Hepatocyte (in vitro differentiated cells): ENCODE measurements around the gene ZNF341.

Experiments used
- EZH2 ChIP-seq: fragments of 200-600 bp; sonication (generic); IDR thresholded peaks from 2 replicates; pipeline ENCODE4 v1.6.1; 2016; ENCODE audit warnings: antibody characterized with exemption, mild to moderate bottlenecking, borderline replicate concordance
- EZH2phosphoT487 ChIP-seq: fragments of 200-600 bp; sonication (generic); IDR thresholded peaks from one replicate; pipeline ENCODE4 v1.6.1; 2018; ENCODE audit warnings: antibody characterized with exemption, mild to moderate bottlenecking, low read depth, moderate library complexity; ENCODE audit not compliant: unreplicated experiment, severe bottlenecking
- TF ChIP-seq, protein P1 (sequence below): fragments of 200-600 bp; sonication (generic); IDR thresholded peaks from 2 replicates; pipeline ENCODE4 v1.5.1; 2016; ENCODE audit warnings: antibody characterized with exemption, mild to moderate bottlenecking; ENCODE audit not compliant: poor library complexity

DNA sequence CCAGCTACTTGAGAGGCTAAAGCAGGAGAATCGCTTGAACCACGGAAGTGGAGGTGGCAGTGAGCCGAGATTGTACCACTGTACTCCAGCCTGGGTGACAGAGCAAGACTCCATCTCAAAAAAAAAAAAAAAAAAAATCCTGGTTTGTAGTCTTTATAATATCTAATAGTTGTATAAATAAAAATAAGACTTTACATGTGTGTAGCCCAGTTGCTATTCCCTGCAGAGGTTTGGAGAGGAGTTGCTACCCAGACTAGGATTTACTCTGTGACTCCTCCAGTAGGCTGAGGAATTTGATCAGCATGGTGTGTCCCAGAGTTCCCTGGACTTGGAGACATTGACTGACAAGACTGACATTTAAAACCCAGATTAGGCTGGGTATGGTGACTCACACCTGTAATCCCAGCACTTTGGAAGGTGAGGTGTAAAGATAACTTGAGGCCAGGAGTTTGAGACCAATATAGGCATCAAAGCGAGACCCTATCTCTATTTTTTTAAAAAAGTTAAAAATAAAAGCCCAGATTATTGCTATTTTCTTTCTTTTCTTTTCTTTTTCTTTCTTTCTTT is 89.6 kb downstream of the ZNF341 start:
- TF ChIP-seq EZH2 (no peak), EZH2phosphoT487 (no peak)
- TF ChIP-seq, protein P1, sequence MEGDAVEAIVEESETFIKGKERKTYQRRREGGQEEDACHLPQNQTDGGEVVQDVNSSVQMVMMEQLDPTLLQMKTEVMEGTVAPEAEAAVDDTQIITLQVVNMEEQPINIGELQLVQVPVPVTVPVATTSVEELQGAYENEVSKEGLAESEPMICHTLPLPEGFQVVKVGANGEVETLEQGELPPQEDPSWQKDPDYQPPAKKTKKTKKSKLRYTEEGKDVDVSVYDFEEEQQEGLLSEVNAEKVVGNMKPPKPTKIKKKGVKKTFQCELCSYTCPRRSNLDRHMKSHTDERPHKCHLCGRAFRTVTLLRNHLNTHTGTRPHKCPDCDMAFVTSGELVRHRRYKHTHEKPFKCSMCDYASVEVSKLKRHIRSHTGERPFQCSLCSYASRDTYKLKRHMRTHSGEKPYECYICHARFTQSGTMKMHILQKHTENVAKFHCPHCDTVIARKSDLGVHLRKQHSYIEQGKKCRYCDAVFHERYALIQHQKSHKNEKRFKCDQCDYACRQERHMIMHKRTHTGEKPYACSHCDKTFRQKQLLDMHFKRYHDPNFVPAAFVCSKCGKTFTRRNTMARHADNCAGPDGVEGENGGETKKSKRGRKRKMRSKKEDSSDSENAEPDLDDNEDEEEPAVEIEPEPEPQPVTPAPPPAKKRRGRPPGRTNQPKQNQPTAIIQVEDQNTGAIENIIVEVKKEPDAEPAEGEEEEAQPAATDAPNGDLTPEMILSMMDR, result no peak
